Mucosa of rectum (tissue), 2 donors: Measurements from ENCODE around the gene LYVE1.
A peak's percentile ranks its signal among the peaks of the same experiment; 100 is the strongest.

Experiments
- H3K27ac ChIP-seq, 2 donors: one replicate each; pipeline ENCODE4 v1.7.0; 2013; ENCODE audit warnings: inconsistent platforms in 2 of 2, low read depth in 2 of 2, low read length in 2 of 2
- H3K27me3 ChIP-seq, 2 donors: one replicate each; pipeline ENCODE4 v1.7.0; 2013; ENCODE audit warnings: low read length in 2 of 2; ENCODE audit not compliant: control insufficient read depth in 2 of 2, insufficient read depth in 2 of 2
- H3K36me3 ChIP-seq, 2 donors: one replicate each; pipeline ENCODE4 v1.7.0; 2013; ENCODE audit warnings: low read length in 2 of 2; ENCODE audit not compliant: control insufficient read depth in 2 of 2, insufficient read depth in 2 of 2
- H3K4me1 ChIP-seq, 2 donors: one replicate each; pipeline ENCODE4 v1.7.0; 2013; ENCODE audit warnings: low read length in 2 of 2, mild to moderate bottlenecking in 1 of 2; ENCODE audit not compliant: control insufficient read depth in 2 of 2, insufficient read depth in 2 of 2
- H3K4me3 ChIP-seq, 2 donors: one replicate each; pipeline ENCODE4 v1.7.0; 2013; ENCODE audit warnings: low read length in 2 of 2
- H3K9ac ChIP-seq, 2 donors: one replicate each; pipeline ENCODE4 v1.7.0; 2013; ENCODE audit warnings: low read length in 2 of 2, low read depth in 1 of 2, mild to moderate bottlenecking in 1 of 2
- H3K9me3 ChIP-seq, 2 donors: one replicate each; pipeline ENCODE4 v1.7.0; 2013; ENCODE audit warnings: low read length in 2 of 2; ENCODE audit not compliant: control insufficient read depth in 2 of 2
- donor health status: healthy.
- donor health status: Normal muscosa, but diverticular disease.

LYVE1 gene

GRCh38 chr11:10543782-10544181, 24.7 kb downstream of the LYVE1 start:
- Histone ChIP-seq H3K36me3 (no peaks in the 10 kb centered on the region), H3K9me3 (no peaks in the 10 kb centered on the region), H3K27ac (no peak overlapping the region), H3K27me3 (no peaks in the 10 kb centered on the region), H3K4me1 (peaks cover 7 to 13% of the 10 kb centered on the region in 2 donors), H3K9ac (no peak overlapping the region), H3K4me3 (no peak overlapping the region)

GRCh38 chr11:10542776-10543175, 25.7 kb downstream of the LYVE1 start:
- no peak overlapping the region for H3K9ac ChIP-seq
- no peaks in the 10 kb centered on the region for H3K9me3 ChIP-seq
- no peaks in the 10 kb centered on the region for H3K27me3 ChIP-seq
- no peak overlapping the region for H3K27ac ChIP-seq
- H3K36me3 ChIP-seq: no peaks in the 10 kb centered on the region
- no peak overlapping the region for H3K4me3 ChIP-seq
- H3K4me1 ChIP-seq: peaks cover 7 to 13% of the 10 kb centered on the region in 2 donors

GRCh38 chr11:10541561-10541930, 26.9 kb downstream of the LYVE1 start:
- Histone ChIP-seq H3K4me3 (peak overlapping the region; percentile 86 to 91), H3K4me1 (peaks cover 7 to 13% of the 10 kb centered on the region in 2 donors), H3K27ac (peak overlapping the region; percentile 47 to 59), H3K9me3 (no peaks in the 10 kb centered on the region), H3K27me3 (no peaks in the 10 kb centered on the region), H3K36me3 (no peaks in the 10 kb centered on the region), H3K9ac (peak overlapping the region; percentile 85 to 97)

- Histone ChIP-seq H3K36me3 (no peaks in the 10 kb centered on the region), H3K27me3 (no peaks in the 10 kb centered on the region), H3K9me3 (no peaks in the 10 kb centered on the region), H3K9ac (peak within 1 kb of the TSS; percentile 85 to 97), H3K27ac (peak within 1 kb of the TSS; percentile 87 to 95), H3K4me3 (peak within 1 kb of the TSS; percentile 86 to 91), H3K4me1 (peaks cover 7 to 13% of the 10 kb centered on the region in 2 donors)
Observed at GRCh38 chr11:10540915-10541560, 27.4 kb downstream of the LYVE1 start, which contains the start of gene RNF141. Gene RNF141 (minus strand): TSS chr11:10541187. CDS start chr11:10534158, 7,029 bp downstream.

- H3K27ac ChIP-seq: peak overlapping the region; percentile 87 to 95
- H3K9ac ChIP-seq: peak overlapping the region; percentile 85 to 97
- no peaks in the 10 kb centered on the region for H3K36me3 ChIP-seq
- peak overlapping the region; percentile 86 to 91 for H3K4me3 ChIP-seq
- no peaks in the 10 kb centered on the region for H3K27me3 ChIP-seq
- H3K9me3 ChIP-seq: no peaks in the 10 kb centered on the region
- peaks cover 7 to 13% of the 10 kb centered on the region in 2 donors for H3K4me1 ChIP-seq
Observed at GRCh38 chr11:10540546-10540914, 27.9 kb downstream of the LYVE1 start.

GRCh38 chr11:10539339-10539738, 29.1 kb downstream of the LYVE1 start:
- no peak overlapping the region for H3K9ac ChIP-seq

GRCh38 chr11:10538924-10539323, 29.5 kb downstream of the LYVE1 start:
- Histone ChIP-seq H3K9ac (no peak overlapping the region), H3K4me1 (peaks cover 7 to 13% of the 10 kb centered on the region in 2 donors), H3K27me3 (no peaks in the 10 kb centered on the region), H3K36me3 (no peaks in the 10 kb centered on the region), H3K4me3 (no peak overlapping the region), H3K9me3 (no peaks in the 10 kb centered on the region), H3K27ac (no peak overlapping the region)

More at GRCh38 chr11:10539339-10539738, 29.1 kb downstream of the LYVE1 start:
- Histone ChIP-seq H3K4me3 (no peak overlapping the region), H3K27ac (no peak overlapping the region), H3K36me3 (no peaks in the 10 kb centered on the region), H3K27me3 (no peaks in the 10 kb centered on the region), H3K4me1 (peaks cover 7 to 13% of the 10 kb centered on the region in 2 donors), H3K9me3 (no peaks in the 10 kb centered on the region)

- Histone ChIP-seq H3K9ac (no peak overlapping the region), H3K4me3 (no peak overlapping the region), H3K27me3 (no peaks in the 10 kb centered on the region), H3K36me3 (peaks cover 4 to 6% of the 10 kb centered on the region in 2 donors), H3K9me3 (no peaks in the 10 kb centered on the region), H3K27ac (no peak overlapping the region), H3K4me1 (peaks cover 7 to 13% of the 10 kb centered on the region in 2 donors)
Observed at GRCh38 chr11:10537600-10537999, 30.9 kb downstream of the LYVE1 start.

GRCh38 chr11:10534316-10534715, 34.1 kb downstream of the LYVE1 start:
- Histone ChIP-seq H3K36me3 (peaks cover 12 to 18% of the 10 kb centered on the region in 2 donors), H3K4me3 (no peak overlapping the region), H3K27me3 (no peaks in the 10 kb centered on the region), H3K9me3 (no peaks in the 10 kb centered on the region), H3K9ac (no peak overlapping the region), H3K27ac (no peak overlapping the region), H3K4me1 (no peaks in the 10 kb centered on the region)

GRCh38 chr11:10533323-10533722, 35.1 kb downstream of the LYVE1 start:
- H3K27me3 ChIP-seq: no peaks in the 10 kb centered on the region
- H3K4me3 ChIP-seq: no peak overlapping the region
- no peak overlapping the region for H3K27ac ChIP-seq
- H3K9ac ChIP-seq: no peak overlapping the region
- H3K36me3 ChIP-seq: peaks cover 16 to 21% of the 10 kb centered on the region in 2 donors
- no peaks in the 10 kb centered on the region for H3K9me3 ChIP-seq
- H3K4me1 ChIP-seq: no peaks in the 10 kb centered on the region
